Limb (tissue), 2 donors: ENCODE results near the gene NBPF3.
"Not testable (repeated sequence)": the region's sequence is repeated elsewhere in the genome, so short reads cannot be mapped to it uniquely, and the experiment has no call there.

ENCODE experiments used
- DNase-seq, 2 donors: peaks; one replicate each; pipeline ENCODE4 v3.0.0-alpha.2; 2016; ENCODE audit errors: extremely low spot score in 2 of 2

The NBPF3 gene, protein sequence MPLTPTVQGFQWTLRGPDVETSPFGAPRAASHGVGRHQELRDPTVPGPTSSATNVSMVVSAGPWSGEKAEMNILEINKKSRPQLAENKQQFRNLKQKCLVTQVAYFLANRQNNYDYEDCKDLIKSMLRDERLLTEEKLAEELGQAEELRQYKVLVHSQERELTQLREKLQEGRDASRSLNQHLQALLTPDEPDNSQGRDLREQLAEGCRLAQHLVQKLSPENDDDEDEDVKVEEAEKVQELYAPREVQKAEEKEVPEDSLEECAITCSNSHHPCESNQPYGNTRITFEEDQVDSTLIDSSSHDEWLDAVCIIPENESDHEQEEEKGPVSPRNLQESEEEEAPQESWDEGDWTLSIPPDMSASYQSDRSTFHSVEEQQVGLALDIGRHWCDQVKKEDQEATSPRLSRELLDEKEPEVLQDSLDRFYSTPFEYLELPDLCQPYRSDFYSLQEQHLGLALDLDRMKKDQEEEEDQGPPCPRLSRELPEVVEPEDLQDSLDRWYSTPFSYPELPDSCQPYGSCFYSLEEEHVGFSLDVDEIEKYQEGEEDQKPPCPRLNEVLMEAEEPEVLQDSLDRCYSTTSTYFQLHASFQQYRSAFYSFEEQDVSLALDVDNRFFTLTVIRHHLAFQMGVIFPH

DNA sequence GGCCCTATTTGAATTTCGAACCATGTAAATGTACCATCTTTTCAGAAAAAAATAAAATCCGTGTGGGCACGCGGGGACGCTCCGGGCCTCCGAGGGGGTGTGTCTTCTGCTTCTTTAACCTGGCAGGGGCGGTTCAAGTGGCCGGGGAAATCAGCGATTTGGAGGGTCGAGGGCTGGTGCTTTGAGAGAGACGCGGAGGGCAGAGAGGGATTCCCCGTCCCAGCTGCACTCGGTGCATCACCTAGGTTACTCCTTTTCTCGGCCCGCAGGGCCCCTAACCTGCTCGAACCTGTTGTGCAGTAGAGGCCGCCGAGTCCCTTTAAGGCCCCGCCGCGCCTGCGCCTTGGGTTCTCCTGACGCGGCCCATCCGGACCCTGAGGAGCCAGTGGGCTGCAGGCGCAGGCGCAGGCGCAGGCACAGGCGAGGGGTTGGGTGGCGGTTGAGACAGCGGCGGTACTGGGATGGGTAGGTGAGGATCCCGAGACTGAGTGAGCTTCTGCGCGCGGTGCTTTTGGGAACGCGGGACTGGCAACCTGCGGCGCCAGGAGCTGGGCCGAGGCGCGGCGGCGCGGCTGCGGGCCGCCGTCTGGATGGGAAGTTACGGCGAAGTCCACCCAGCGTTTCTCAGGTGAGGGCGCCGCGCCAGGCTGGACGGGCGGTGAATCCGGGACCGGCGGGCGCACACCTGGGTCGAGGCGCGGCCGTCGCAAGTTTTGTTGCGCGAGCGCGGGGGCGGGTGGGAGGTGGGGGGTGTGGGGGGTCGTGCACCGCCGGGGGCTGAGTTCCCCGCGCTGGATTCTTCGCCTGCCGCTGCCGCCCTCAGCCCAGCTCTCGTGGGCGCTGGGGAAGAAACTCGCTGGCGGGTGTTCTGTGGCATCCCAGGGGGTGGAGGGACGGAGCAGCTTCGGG lies at the start of gene NBPF3:
Gene NBPF3 (plus strand): TSS at position 417 of the 909 bp plus-strand sequence. CDS start 4,950 bp downstream, outside the sequence.
- DNase-seq, result peak; percentile 78 to 93

DNA sequence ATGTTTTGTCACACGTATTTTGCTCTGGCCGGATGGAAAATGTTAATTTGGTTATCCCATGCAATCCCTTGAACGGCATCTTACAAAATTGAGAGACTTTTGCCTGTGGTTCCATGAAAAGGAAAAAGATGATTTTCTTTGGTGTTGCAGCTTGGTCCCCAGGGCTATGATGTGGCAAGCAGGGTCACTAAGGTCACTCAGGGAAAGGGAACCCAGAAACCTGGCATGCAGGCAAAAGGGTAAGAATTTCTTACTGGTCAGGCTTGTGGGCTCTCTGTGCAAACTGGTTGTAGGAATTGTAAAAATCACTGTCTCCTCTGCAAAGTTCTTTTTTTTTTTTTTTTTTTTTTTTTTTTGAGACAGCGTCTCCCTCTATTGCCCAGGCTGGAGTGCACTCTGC lies 48.4 kb upstream of the NBPF3 start:
- no peak for DNase-seq

DNA sequence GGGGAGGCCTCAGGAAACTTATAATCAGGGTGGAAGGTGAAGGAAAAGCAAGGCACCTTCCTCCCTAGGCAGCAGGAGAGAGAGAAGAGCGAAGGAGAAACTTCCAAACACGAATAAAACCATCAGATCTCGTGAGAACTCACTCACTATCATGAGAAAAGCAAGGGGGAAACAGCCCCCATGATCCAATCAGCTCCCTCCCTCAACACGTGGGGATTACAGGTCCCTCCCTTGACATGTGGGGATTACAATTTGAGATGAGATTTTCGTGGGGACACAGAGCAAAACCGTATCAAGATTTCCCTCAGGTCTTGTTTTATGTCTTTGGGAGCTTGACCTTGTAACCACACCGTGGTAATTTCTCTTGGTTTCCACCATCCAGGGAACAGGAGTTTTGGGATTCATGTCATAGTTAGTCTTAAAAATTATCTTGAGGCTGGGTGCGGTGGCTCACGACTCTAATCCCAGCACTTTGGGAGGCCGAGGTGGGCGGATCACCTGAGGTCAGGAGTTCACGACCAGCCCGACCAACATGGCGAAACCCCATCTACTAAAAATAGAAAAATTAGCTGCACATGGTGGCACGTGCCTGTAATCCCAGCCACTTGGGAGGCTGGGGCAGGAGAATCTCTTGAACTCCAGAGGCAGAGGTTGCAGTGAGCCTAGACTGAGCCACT lies 47.2 kb upstream of the NBPF3 start:
- DNase-seq, result no peak

DNA sequence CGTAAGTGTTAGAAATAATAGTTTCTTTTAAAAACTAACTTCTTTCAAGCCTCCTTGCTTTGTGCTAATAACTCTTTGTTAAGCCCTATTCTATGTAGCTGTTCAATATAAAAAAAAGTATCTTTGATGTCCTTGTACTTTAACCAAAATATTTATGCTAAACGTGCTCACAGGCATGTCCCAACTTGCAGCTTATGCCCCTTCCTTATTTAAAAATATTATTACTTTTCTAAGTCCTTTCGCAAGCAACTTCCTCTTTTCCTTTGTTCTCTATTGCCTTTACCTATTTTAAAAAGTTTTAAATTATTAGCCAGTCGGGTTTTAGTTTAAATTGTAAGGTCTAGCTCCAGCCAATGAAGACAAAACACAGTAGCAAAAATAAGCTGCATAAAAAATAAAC lies 43.4 kb upstream of the NBPF3 start:
- no peak for DNase-seq

DNA sequence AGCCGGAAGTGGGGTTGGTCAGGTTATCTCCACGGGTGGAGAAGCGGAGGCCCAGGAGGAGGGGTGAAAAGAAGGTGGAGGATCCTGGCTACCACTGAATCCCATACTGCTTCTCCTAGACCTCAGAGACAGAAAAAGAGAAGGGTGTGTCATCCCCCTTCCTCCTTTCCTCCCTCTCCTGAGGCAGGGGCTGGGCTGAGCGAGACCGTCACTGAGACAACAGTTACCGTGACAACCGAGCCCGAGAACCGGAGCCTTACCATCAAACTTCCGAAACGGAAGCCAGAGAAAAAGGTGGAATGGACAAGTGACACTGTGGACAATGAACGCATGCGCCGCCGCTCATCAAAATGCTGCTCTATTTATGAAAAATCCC lies 42.1 kb upstream of the NBPF3 start:
- peak in 1 of 2 donors; percentile 31 for DNase-seq

DNA sequence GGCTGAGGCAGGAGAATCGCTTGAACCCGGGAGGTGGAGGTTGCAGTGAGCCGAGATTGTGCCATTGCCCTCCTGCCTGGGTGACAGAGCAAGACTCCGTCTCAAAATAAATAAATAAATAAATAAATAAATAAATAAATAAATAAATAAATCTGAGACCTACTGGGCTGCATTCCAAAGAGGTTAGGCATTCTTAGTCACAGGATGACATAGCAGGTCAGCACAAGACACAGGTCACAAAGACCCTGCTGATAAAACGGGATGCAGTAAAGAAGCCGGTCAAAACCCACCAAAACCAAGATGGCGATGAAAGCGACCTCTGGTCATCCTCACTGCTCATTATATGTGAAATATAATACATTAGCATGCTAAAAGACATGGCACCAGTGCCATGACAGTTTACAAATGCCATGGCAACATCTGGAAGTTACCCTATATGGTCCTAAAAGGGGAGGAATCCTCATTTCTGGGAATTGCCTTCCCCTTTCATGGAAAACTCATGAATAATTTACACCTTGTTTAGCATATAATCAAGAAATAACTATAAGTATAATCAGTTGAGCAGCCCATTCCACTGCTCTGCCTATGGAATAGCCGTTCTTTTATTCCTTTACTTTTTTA lies 38.1 kb upstream of the NBPF3 start:
- DNase-seq, result not testable (repeated sequence)

DNA sequence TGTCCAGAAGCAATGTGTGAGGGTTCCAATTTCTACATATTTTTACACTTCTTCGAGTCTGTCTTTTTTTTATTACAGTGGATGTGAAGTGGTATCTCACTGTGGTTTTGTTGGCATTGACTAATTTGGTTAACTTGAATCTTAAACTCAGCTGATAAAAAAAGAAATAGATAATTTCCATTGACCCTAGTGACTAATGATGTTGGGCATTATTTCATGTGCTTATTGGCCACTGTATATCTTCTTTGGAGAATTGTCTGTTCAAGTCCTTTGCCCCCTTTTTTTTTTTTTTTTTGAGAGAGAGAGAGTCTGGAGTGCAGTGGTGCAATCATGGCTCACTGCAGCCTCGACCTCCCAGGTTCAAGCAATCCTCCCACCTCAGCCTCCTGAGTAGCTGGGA lies 33.3 kb upstream of the NBPF3 start:
- DNase-seq, result no peak

DNA sequence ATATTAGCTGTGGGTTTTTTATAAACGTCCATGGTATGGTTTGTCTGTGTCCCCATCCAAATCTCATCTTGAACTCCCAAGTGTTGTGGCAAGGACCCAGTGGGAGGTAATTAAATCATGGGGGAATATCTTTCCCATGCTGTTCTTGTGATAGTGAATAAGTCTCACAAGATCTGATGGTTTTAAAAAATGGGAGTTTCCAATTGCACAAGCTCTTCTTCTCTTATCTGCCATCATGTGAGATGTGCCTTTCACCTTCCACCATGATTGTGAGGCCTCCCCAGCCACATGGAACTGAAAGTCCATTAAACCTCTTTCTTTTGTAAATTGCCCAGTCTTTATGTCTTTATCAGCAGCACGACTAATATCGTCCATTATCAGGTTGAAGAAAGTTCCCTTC lies 30.0 kb upstream of the NBPF3 start:
- not testable (repeated sequence) for DNase-seq

DNA sequence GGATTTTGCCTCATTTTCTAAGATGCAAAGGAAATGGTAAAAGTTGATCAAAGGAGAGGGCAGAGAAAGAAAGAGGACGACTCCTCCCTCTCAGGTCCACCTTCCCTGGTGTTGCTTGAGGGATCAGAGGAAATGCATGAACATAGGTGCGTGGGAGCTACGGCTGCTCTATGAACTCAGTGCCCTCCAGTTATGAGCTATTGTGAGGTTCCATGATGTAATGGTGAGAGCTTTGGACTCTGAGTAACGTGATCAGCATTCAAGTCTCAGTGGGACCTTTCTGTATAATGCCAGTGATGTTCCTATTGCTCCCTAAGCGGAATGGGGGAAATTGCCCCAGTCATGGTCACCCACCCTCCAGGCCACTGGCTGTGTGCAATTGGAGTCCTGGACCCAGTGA lies 25.9 kb upstream of the NBPF3 start:
- no peak for DNase-seq

DNA sequence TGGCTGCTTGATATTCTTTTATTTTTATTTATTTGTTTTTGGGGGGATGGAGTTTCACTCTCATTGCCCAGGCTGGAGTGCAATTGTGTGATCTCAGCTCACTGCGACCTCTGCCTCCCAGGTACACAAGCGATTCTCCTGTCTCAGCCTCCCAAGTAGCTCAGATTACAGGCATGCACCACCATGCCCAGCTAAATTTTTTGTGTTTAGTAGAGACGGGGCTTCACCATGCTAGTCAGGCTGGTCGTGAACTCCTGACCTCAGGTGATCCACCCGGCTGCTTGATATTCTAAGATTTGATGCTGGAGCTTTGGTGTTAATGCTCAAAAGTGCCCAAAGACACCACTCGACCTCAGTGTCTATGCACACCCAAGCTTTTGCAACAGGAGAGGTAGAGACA lies 19.6 kb upstream of the NBPF3 start:
- DNase-seq, result not testable (repeated sequence)

DNA sequence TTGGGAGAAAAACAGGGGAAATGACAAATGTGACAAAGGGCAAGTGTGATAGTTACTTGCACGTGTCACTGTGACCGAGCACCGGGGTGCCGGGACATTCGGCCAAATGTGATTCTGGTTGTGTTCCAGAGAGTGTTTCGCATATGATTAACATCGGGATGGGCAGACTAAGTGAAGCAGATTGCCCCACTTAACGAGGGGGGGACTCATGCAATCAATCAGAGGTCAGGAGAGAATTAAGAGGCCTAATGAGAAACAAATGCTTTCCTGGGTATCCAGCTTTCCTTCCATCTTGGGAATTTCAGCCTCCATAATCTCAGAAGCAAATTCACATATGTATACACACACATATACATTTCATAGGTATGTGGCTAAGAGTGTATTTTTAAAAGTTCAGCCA lies 18.6 kb upstream of the NBPF3 start:
- DNase-seq, result not testable (repeated sequence)

DNA sequence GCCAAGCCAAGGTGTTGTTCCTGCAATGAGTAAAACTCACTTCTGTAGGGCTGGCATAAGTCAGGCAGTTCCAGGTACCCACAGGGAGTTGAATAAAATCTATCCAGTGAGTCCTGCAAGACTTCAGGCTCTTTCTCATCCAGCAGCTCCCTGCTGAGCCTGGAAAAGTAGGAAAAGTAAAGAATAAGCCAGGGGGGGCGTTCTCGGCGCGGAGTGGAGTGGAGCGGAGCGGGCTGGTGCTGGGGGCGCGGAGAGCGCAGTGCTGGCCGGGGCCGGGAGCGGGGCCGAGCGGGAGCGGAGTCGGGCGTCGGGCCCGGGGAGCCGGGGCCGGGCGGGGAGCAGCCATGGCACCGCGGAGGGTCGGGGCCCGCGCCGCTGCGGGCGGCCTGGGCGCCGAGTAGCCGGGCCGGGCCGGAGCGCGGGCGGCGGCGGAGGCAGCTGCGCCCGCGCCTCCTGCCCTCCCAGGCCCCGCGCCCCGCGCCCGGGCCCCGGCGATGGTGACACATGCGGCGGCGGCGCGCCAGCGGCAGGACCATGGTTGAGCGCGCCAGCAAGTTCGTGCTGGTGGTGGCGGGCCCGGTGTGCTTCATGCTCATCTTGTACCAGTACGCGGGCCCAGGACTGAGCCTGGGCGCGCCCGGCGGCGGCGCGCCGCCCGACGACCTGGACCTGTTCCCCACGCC lies 12.0 kb upstream of the NBPF3 start:
- DNase-seq, result not testable (repeated sequence)

DNA sequence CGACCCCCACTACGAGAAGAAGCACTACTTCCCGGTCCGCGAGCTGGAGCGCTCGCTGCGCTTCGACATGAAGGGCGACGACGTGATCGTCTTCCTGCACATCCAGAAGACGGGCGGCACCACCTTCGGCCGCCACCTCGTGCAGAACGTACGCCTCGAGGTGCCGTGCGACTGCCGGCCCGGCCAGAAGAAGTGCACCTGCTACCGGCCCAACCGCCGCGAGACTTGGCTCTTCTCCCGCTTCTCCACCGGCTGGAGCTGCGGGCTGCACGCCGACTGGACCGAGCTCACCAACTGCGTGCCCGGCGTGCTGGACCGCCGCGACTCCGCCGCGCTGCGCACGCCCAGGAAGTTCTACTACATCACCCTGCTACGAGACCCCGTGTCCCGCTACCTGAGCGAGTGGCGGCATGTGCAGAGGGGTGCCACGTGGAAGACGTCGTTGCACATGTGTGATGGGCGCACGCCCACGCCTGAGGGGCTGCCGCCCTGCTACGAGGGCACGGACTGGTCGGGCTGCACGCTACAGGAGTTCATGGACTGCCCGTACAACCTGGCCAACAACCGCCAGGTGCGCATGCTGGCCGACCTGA lies 11.4 kb upstream of the NBPF3 start:
- DNase-seq, result not testable (repeated sequence)

DNA sequence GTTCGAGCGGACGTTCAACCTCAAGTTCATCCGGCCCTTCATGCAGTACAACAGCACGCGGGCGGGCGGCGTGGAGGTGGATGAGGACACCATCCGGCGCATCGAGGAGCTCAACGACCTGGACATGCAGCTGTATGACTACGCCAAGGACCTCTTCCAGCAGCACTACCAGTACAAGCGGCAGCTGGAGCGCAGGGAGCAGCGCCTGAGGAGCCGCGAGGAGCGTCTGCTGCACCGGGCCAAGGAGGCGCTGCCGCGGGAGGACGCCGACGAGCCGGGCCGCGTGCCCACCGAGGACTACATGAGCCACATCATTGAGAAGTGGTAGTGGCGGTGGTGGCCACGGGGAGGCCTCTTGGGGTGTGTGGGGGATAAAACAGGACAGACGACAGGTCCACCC lies 10.7 kb upstream of the NBPF3 start:
- not testable (repeated sequence) for DNase-seq

DNA sequence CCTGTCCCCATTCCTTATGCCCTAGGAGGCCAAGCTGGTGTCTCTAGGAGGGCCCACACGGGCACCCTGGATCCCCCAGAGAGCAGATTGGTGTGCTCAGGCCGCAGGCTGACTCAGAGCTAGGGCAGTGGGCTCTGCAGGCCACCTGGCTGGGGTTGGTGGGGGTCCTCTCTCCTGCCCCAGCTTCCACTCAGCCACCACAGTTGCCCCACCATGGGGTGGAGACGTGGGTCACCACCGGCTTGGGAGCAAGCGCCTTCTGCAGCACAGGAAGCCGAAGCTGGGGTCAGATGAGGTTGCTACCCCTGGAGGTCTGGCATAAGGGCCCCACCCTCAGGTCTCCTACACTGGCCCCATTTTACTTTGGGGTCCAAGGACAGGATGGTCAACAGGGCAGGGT lies 9.1 kb upstream of the NBPF3 start:
- not testable (repeated sequence) for DNase-seq

DNA sequence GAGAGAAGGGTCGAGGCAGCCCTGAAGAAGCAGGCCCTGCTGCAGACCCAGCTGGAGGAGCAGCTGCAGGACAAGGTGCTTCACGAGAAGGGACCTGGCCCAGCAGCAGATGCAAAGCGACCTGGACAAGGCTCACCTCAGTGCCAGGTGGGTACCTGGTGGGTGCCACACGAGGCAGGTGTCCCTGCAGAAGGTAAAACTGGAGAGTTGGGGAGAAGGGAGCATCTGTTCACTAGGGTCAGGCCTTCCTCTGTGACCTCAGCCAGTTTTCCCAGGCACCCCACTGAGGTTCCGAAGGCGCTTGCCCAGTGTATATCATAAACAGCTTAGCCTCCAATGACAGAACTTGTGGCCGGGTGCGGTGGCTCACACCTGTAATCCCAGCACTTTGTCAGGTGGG lies 5.5 kb upstream of the NBPF3 start:
- DNase-seq, result no peak

DNA sequence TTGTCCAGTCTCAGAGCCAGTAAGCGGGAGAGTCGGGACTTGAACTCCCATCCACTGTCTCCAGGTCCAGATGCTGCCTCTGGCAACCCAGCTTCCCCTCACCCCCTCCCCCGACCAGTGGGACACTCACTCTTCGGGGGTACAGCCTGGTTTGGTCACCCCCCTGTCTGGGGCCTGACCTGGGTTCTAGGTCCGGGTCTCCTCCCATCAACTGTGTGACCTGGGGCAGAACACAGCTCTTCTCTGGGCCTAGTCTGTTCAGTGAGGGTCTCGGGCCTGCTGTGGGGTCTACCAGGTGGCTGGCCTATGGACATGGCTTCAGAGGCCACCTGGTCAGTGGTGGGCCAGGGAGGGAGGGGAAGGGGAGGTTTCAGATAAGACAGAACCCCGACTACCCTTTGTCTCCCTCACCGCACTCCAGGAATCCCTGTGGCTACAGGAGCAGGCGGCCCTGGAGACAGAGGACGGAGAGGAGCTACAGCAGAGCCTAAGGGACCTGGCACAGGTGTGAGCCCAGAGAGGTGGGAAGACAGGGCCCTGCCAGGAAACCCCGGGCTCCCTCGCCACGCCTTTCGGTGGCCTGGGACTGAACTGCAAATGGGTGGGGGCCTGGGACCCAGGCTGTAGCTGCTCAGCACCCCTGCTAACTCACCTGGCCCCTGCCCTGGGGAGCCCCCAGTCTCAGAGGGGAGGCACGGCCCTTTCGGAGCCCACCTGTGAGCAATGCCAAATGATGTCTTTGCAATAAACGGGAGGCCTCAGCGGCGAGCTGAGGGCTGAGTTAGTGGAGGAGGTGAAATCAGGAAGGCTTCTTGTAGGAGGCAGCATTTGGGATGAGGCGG lies 4.1 kb upstream of the NBPF3 start:
- DNase-seq, result no peak

DNA sequence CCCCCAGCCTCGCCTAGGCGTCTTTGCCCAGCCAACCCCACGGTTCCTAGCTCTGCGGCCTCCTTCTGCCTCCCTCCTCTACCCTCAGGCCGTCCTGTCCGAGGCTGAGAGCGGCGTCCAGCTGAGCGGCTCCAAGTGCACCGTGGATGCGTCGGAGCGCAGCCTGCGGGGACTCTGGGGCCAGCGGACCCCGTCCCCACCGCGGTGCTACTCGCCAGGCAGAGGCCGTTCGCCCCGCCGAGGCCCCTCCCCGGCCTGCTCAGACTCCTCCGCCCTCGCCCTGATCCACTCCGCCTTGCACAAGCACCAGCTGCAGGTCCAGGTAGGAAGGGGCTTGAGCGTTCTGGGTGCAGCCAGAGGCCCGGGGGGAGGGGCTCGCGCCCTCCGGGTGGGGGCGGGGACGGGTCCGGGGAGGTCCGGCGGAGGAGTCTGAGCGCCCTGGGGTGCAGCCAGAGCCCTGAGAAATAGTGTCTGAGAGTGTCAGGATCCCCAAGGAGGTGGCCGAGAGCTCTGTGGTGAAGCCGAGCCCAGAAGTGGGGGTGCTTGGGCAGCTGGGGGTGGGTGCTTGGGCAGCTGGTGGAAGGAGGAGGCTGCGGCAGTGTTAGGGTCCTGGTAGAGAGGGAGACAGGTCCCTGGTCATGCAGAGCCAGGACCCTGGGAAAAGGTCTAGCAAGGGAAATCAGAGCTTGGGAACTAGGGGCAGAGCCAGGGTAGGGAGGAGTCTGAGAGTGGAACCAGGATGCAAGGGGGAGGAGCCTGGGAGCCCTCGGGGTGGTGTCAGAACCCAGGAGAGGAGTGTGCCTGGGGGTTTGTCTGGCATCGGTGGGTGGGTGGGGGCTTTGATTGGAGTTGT lies 3.2 kb upstream of the NBPF3 start:
- peak in 1 of 2 donors; percentile 43 for DNase-seq
